ENCODE data around the gene C11orf86. TPM values are rescaled to one million over a fixed set of nuclear protein-coding genes. Genes with fewer than 3 reads are reported as not detected.

C11orf86 gene
- total RNA-seq, result 1 to 10 TPM in 1 of 7 donors, not detected in 6; 2.6 TPM
- polyA plus RNA-seq, result not detected
- long read RNA-seq, donor 1, result 0 reads
- long read RNA-seq, donor 2, result 0 reads
- long read RNA-seq, donor 3, result 0 reads

DNA sequence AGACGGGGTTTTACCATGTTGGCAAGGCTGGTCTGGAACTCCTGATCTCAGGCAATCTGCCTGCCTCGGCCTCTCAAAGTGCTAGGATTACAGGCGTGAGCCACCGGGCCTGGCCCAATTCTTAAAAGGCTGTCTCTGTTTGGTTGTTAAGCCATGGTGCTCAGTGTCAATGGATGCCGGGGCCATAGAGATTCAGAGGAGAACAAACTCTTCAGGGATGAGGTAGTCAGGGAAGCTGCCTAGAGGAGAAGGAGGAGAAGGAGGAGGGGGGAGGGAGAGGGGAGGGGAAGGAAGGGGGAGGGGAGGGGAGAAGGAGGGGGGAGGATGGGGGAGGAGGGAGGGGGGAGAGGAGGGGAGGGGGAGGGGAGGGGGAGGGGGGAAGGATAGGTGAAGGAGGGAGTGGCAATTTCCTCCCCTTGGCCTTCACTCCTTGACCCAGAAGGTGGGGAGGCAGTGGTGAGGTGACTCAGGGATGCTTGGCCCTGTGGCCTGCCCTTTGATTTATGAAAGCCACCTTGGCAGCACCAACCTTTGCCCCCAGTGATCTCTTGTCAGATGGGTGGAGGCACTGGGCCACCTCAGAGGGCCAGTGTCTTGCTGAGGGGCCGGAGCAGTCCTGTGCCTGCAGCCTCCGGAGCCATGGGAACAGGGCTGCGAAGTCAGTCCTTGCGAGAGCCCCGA, at the start of gene C11orf86:
Gene C11orf86, plus strand, starts transcription at position 581 of the 681 bp plus-strand sequence. Its CDS starts 59 bp downstream, at position 640.
- DNase-seq, result no peak
- Histone ChIP-seq H3K27ac (no peak within 1 kb of the TSS), H3K27me3 (no peaks in the 10 kb centered on the region), H3K4me3 (no peak within 1 kb of the TSS), H3K4me1 (ENCODE audit: insufficient read depth) (no peaks in the 10 kb centered on the region), H3K36me3 (no peaks in the 10 kb centered on the region), H3K9me3 (no peaks in the 10 kb centered on the region)
- intact Hi-C loops (cut with DNase I), result no loop called here
- WGBS, 3 donors, result 76 to 84% (median 81%) methylated on average over 10 of the region's 10 CpGs
- TF ChIP-seq EP300 (IDR thresholded peaks at IDR 0.05) (no peak), POLR2A (IDR thresholded peaks at IDR 0.05) (no peak)
- TF ChIP-seq, protein P1, sequence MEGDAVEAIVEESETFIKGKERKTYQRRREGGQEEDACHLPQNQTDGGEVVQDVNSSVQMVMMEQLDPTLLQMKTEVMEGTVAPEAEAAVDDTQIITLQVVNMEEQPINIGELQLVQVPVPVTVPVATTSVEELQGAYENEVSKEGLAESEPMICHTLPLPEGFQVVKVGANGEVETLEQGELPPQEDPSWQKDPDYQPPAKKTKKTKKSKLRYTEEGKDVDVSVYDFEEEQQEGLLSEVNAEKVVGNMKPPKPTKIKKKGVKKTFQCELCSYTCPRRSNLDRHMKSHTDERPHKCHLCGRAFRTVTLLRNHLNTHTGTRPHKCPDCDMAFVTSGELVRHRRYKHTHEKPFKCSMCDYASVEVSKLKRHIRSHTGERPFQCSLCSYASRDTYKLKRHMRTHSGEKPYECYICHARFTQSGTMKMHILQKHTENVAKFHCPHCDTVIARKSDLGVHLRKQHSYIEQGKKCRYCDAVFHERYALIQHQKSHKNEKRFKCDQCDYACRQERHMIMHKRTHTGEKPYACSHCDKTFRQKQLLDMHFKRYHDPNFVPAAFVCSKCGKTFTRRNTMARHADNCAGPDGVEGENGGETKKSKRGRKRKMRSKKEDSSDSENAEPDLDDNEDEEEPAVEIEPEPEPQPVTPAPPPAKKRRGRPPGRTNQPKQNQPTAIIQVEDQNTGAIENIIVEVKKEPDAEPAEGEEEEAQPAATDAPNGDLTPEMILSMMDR (IDR thresholded peaks at IDR 0.05), result no peak

- no peak for DNase-seq
- TF ChIP-seq, protein P1 (IDR thresholded peaks at IDR 0.05), result no peak
- no peak for TF ChIP-seq POLR2A (IDR thresholded peaks at IDR 0.05)
- TF ChIP-seq EP300 (IDR thresholded peaks at IDR 0.05), result no peak
- H3K27me3 ChIP-seq, result no peaks in the 10 kb centered on the region
- WGBS, 3 donors, result 51 to 81% (median 77%) methylated on average over 4 of the region's 4 CpGs
- no peaks in the 10 kb centered on the region for H3K9me3 ChIP-seq
- H3K36me3 ChIP-seq, result no peaks in the 10 kb centered on the region
- no peaks in the 10 kb centered on the region for H3K4me1 ChIP-seq (ENCODE audit: insufficient read depth)
- no peak overlapping the region for H3K4me3 ChIP-seq
- intact Hi-C loops (cut with DNase I), result no loop called here
- H3K27ac ChIP-seq, result no peak overlapping the region
These were observed 45.4 kb upstream of the C11orf86 start for GRCh38 chr11:66929753-66930152.

DNA sequence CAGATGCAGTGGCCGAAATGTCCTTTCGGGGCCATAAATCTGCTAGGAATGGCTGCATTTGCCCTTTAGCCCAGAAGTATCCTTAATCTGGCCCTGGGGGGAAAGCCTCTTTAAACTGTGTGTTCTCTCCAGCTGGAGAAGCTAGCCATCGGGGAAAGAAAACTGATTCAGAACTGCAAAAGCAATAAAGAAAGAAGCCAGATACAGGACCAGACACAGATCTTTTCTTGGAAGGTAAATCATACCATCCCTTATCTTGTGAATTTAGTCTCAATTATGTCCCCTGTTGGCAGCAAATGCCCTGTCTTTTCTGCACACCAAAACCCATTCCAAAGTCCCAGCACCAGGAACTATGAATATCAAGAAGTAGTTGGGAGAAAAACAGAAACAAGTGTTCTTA, 42.6 kb upstream of the C11orf86 start:
- WGBS, 3 donors, result 86 to 99% (median 93%) methylated on average over 3 of the region's 3 CpGs
- H3K9me3 ChIP-seq, result no peaks in the 10 kb centered on the region
- H3K4me3 ChIP-seq, result no peak overlapping the region
- H3K27ac ChIP-seq, result no peak overlapping the region
- intact Hi-C loops (cut with DNase I), result no loop called here
- TF ChIP-seq, protein P1 (IDR thresholded peaks at IDR 0.05), result no peak
- TF ChIP-seq POLR2A (IDR thresholded peaks at IDR 0.05) (no peak), EP300 (IDR thresholded peaks at IDR 0.05) (no peak)
- DNase-seq, result no peak
- no peaks in the 10 kb centered on the region for H3K4me1 ChIP-seq (ENCODE audit: insufficient read depth)
- no peaks in the 10 kb centered on the region for H3K27me3 ChIP-seq
- no peaks in the 10 kb centered on the region for H3K36me3 ChIP-seq

DNA sequence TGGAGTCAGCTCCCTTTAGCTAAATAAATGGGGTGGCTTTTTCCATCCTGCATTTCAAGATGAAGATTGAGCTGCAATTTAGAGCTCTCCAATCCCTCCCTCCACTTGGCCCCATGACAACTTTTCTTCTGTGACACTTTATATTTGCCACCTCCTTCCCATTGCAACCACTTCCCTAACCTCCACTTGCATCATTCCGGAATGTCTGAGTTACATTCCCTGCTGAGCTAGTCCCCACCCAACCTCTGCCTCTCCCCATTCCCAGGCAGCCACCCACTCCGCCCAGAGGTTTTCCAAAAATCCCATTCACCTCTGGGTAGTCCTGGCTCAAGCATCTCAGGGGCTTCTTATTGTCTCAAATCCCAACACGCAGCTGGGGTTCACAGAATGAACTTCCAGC, 41.6 kb upstream of the C11orf86 start:
- H3K4me3 ChIP-seq, result no peak overlapping the region
- no peaks in the 10 kb centered on the region for H3K36me3 ChIP-seq
- no peak for TF ChIP-seq POLR2A (IDR thresholded peaks at IDR 0.05)
- TF ChIP-seq EP300 (IDR thresholded peaks at IDR 0.05), result no peak
- TF ChIP-seq, protein P1 (IDR thresholded peaks at IDR 0.05), result no peak
- H3K27me3 ChIP-seq, result no peaks in the 10 kb centered on the region
- 93 to 97% (median 95%) methylated on average over 3 of the region's 3 CpGs for WGBS, 3 donors
- H3K27ac ChIP-seq, result no peak overlapping the region
- no peaks in the 10 kb centered on the region for H3K9me3 ChIP-seq
- H3K4me1 ChIP-seq (ENCODE audit: insufficient read depth), result no peaks in the 10 kb centered on the region
- intact Hi-C loops (cut with DNase I), result no loop called here
- no peak for DNase-seq

Measured in ovary (tissue), 10 donors.